Progenitor cell of endocrine pancreas (in vitro differentiated cells): ENCODE results near the gene VWA2. TPM values are rescaled to one million over a fixed set of nuclear protein-coding genes. Genes with fewer than 3 reads are reported as not detected.
A peak's percentile ranks its signal among the peaks of the same experiment; 100 is the strongest.

ENCODE experiments used
- DNase-seq: peaks from one replicate; pipeline ENCODE4 v3.0.0; 2021; ENCODE audit warnings: low spot score; ENCODE audit not compliant: unreplicated experiment
- H3K27ac Mint-ChIP-seq: 2 replicates; pipeline ENCODE4 v1.8.0; 2021; ENCODE audit warnings: mild to moderate bottlenecking, moderate library complexity, mixed read lengths
- H3K27me3 Mint-ChIP-seq: 2 replicates; pipeline ENCODE4 v1.8.0; 2021; ENCODE audit warnings: mixed read lengths
- H3K36me3 Mint-ChIP-seq: 2 replicates; pipeline ENCODE4 v1.8.0; 2022; ENCODE audit warnings: mixed read lengths; ENCODE audit not compliant: insufficient read depth
- H3K4me1 Mint-ChIP-seq: 2 replicates; pipeline ENCODE4 v1.8.0; 2021; ENCODE audit warnings: low read depth, mixed read lengths
- H3K4me3 Mint-ChIP-seq: 2 replicates; pipeline ENCODE4 v1.8.0; 2021; ENCODE audit warnings: low read depth, mild to moderate bottlenecking, moderate library complexity, mixed read lengths
- H3K9me3 Mint-ChIP-seq: 2 replicates; pipeline ENCODE4 v1.8.0; 2021; ENCODE audit warnings: low read depth, mixed read lengths
- CTCF ChIP-seq: fragments of 200-600 bp; sonication (generic); IDR thresholded peaks from one replicate; pipeline ENCODE4 v1.5.0; 2021; ENCODE audit warnings: antibody characterized with exemption, mild to moderate bottlenecking; ENCODE audit not compliant: unreplicated experiment
- total RNA-seq: library from RNA; stranded (reverse); gene quantifications from 2 replicates; pipeline ENCODE4 v1.2.1, GENCODE V29; 2021

The VWA2 gene
- total RNA-seq, 1 donor from 2014 or later, result 12.4 TPM

GRCh38 chr10:114261076-114261475 is 22.0 kb downstream of the VWA2 start:
- no peak overlapping the region for H3K4me3 Mint-ChIP-seq
- peaks cover 14% of the 10 kb centered on the region for H3K4me1 Mint-ChIP-seq
- DNase-seq, result no peak
- H3K36me3 Mint-ChIP-seq, result peaks cover 1% of the 10 kb centered on the region
- no peaks in the 10 kb centered on the region for H3K9me3 Mint-ChIP-seq
- no peak for TF ChIP-seq CTCF
- no peak overlapping the region for H3K27ac Mint-ChIP-seq
- H3K27me3 Mint-ChIP-seq, result no peaks in the 10 kb centered on the region

- DNase-seq, result no peak
- no peak overlapping the region for H3K4me3 Mint-ChIP-seq
- no peaks in the 10 kb centered on the region for H3K27me3 Mint-ChIP-seq
- no peaks in the 10 kb centered on the region for H3K9me3 Mint-ChIP-seq
- peaks cover 1% of the 10 kb centered on the region for H3K36me3 Mint-ChIP-seq
- H3K27ac Mint-ChIP-seq, result no peak overlapping the region
- H3K4me1 Mint-ChIP-seq, result peaks cover 20% of the 10 kb centered on the region
- TF ChIP-seq CTCF, result no peak
Observed at GRCh38 chr10:114262496-114262895, 23.4 kb downstream of the VWA2 start.

GRCh38 chr10:114265392-114266053 is 26.5 kb downstream of the VWA2 start:
- DNase-seq, result no peak
- H3K27ac Mint-ChIP-seq, result no peak overlapping the region
- H3K4me1 Mint-ChIP-seq, result peaks cover 8% of the 10 kb centered on the region
- peaks cover 1% of the 10 kb centered on the region for H3K36me3 Mint-ChIP-seq
- no peaks in the 10 kb centered on the region for H3K9me3 Mint-ChIP-seq
- no peak for TF ChIP-seq CTCF
- no peak overlapping the region for H3K4me3 Mint-ChIP-seq
- no peaks in the 10 kb centered on the region for H3K27me3 Mint-ChIP-seq

- no peak for DNase-seq
- H3K27ac Mint-ChIP-seq, result peak overlapping the region; percentile 37
- TF ChIP-seq CTCF, result no peak
- peaks cover 1% of the 10 kb centered on the region for H3K36me3 Mint-ChIP-seq
- H3K27me3 Mint-ChIP-seq, result no peaks in the 10 kb centered on the region
- H3K4me3 Mint-ChIP-seq, result no peak overlapping the region
- H3K4me1 Mint-ChIP-seq, result peaks cover 17% of the 10 kb centered on the region
- H3K9me3 Mint-ChIP-seq, result no peaks in the 10 kb centered on the region
Observed at GRCh38 chr10:114266521-114266920, 27.5 kb downstream of the VWA2 start.

GRCh38 chr10:114271075-114271778 is 32.2 kb downstream of the VWA2 start:
- Mint-ChIP-seq H3K27ac (peak overlapping the region; percentile 76), H3K4me3 (no peak overlapping the region), H3K36me3 (no peaks in the 10 kb centered on the region), H3K27me3 (no peaks in the 10 kb centered on the region), H3K4me1 (peaks cover 16% of the 10 kb centered on the region), H3K9me3 (no peaks in the 10 kb centered on the region)
- no peak for TF ChIP-seq CTCF
- no peak for DNase-seq
